IMR-90 (cell line): ENCODE data around the gene CNPY4.

Experiments used
- BHLHE40 ChIP-seq: fragments of 150-350 bp; IDR thresholded peaks from 2 replicates; pipeline ENCODE4 v1.6.1; 2016; ENCODE audit warnings: mild to moderate bottlenecking, low read depth, low read length
- CEBPB ChIP-seq: IDR thresholded peaks from 2 replicates; pipeline ENCODE4 v1.6.1; 2012; ENCODE audit warnings: low read depth, low read length, improper control_type of control experiment
- CHD1 ChIP-seq: IDR thresholded peaks from 2 replicates; pipeline ENCODE4 v1.6.1; 2012; ENCODE audit warnings: low read depth, low read length, improper control_type of control experiment
- CTCF ChIP-seq: conservative IDR thresholded peaks from 2 replicates; pipeline ENCODE4 v1.5.1; 2012; ENCODE audit warnings: mild to moderate bottlenecking, low read depth, low read length, improper control_type of control experiment
- ELK1 ChIP-seq: fragments of 150-350 bp; IDR thresholded peaks from 2 replicates; pipeline ENCODE4 v1.6.1; 2016; ENCODE audit warnings: low read depth, mild to moderate bottlenecking, low read length, moderate library complexity, borderline replicate concordance
- FOS ChIP-seq: fragments of 150-350 bp; IDR thresholded peaks from 2 replicates; pipeline ENCODE4 v1.6.1; 2016; ENCODE audit warnings: low read depth, low read length
- MAFK ChIP-seq: IDR thresholded peaks from 2 replicates; pipeline ENCODE4 v1.6.1; 2012; ENCODE audit warnings: low read depth, low read length, improper control_type of control experiment
- MXI1 ChIP-seq: IDR thresholded peaks from 2 replicates; pipeline ENCODE4 v1.6.1; 2012; ENCODE audit warnings: low read depth, mild to moderate bottlenecking, low read length, moderate library complexity, borderline replicate concordance
- NFE2L2 ChIP-seq: fragments of 150-350 bp; IDR thresholded peaks from 2 replicates; pipeline ENCODE4 v1.6.1; 2016; ENCODE audit warnings: low read depth, mild to moderate bottlenecking, low read length
- POLR2A ChIP-seq: IDR thresholded peaks from 2 replicates; pipeline ENCODE4 v1.6.1; 2012; ENCODE audit warnings: mild to moderate bottlenecking, low read depth, low read length
- RAD21 ChIP-seq: IDR thresholded peaks from 2 replicates; pipeline ENCODE4 v1.6.1; 2012; ENCODE audit warnings: low read length, improper control_type of control experiment
- RCOR1 ChIP-seq: IDR thresholded peaks from 2 replicates; pipeline ENCODE4 v1.6.1; 2012; ENCODE audit warnings: mild to moderate bottlenecking, low read length, improper control_type of control experiment; ENCODE audit not compliant: insufficient replicate concordance
- RFX5 ChIP-seq: IDR thresholded peaks from 2 replicates; pipeline ENCODE4 v1.8.0; 2012; ENCODE audit warnings: low read depth, mild to moderate bottlenecking, low read length, moderate library complexity
- USF2 ChIP-seq: fragments of 150-350 bp; IDR thresholded peaks from 2 replicates; pipeline ENCODE4 v1.6.1; 2017; ENCODE audit warnings: mild to moderate bottlenecking, antibody characterized with exemption, low read length, low read depth

- TF ChIP-seq CTCF (0 out of 2 replicates have a peak, but pooled peaks have one; percentile 2), RFX5 (no peak), RCOR1 (no peak), RAD21 (no peak), POLR2A (no peak), MAFK (no peak), BHLHE40 (no peak), NFE2L2 (no peak), CEBPB (no peak), USF2 (no peak), FOS (no peak), MXI1 (no peak), CHD1 (no peak), ELK1 (no peak)
Observed at GRCh38 chr7:100109521-100110163, 9.8 kb upstream of the CNPY4 start.
